CD4-positive, alpha-beta T cell treated with Interferon alpha-2 for 1 hour (primary cell): Measurements from ENCODE around the gene HES1.
"Not testable (repeated sequence)": the region's sequence is repeated elsewhere in the genome, so short reads cannot be mapped to it uniquely, and the experiment has no call there.

Experiments
- DNase-seq, 2 donors: peaks; one replicate each; pipeline ENCODE4 v3.0.0-alpha.2; 2020 to 2022

Gene HES1

GRCh38 chr3:194142156-194142910 lies 6.4 kb downstream of the HES1 start:
- DNase-seq: no peak

- DNase-seq: no peak
Observed at GRCh38 chr3:194145702-194146101, 9.8 kb downstream of the HES1 start.

GRCh38 chr3:194147679-194148078 lies 11.7 kb downstream of the HES1 start:
- no peak for DNase-seq

GRCh38 chr3:194148383-194148782 lies 12.4 kb downstream of the HES1 start:
- no peak for DNase-seq

- DNase-seq: no peak
Observed at GRCh38 chr3:194150252-194150934, 14.4 kb downstream of the HES1 start.

GRCh38 chr3:194150935-194151302 lies 15.0 kb downstream of the HES1 start:
- DNase-seq: not testable (repeated sequence)

- no peak for DNase-seq
Observed at GRCh38 chr3:194154346-194154745, 18.4 kb downstream of the HES1 start.

- no peak for DNase-seq
Observed at GRCh38 chr3:194156095-194156494, 20.1 kb downstream of the HES1 start.

- no peak for DNase-seq
Observed at GRCh38 chr3:194158942-194159439, 23.0 kb downstream of the HES1 start.

- DNase-seq: no peak
Observed at GRCh38 chr3:194160158-194160557, 24.2 kb downstream of the HES1 start.

GRCh38 chr3:194161131-194162045 lies 25.4 kb downstream of the HES1 start:
- DNase-seq: no peak

- DNase-seq: no peak
Observed at GRCh38 chr3:194162070-194162678, 26.2 kb downstream of the HES1 start.

GRCh38 chr3:194162817-194163584 lies 27.1 kb downstream of the HES1 start:
- DNase-seq: no peak

- no peak for DNase-seq
Observed at GRCh38 chr3:194163697-194164096, 27.7 kb downstream of the HES1 start.

- DNase-seq: no peak
Observed at GRCh38 chr3:194164861-194165260, 28.9 kb downstream of the HES1 start.

GRCh38 chr3:194165271-194166018 lies 29.5 kb downstream of the HES1 start:
- DNase-seq: no peak

- no peak for DNase-seq
Observed at GRCh38 chr3:194166682-194167479, 30.9 kb downstream of the HES1 start.

GRCh38 chr3:194167480-194168282 lies 31.7 kb downstream of the HES1 start:
- DNase-seq: no peak

- no peak for DNase-seq
Observed at GRCh38 chr3:194168994-194169393, 33.0 kb downstream of the HES1 start.

GRCh38 chr3:194169595-194169994 lies 33.6 kb downstream of the HES1 start:
- no peak for DNase-seq
